ACC112 (cell line): ENCODE data around the gene BRIX1.

Experiments used
- H2AFZ ChIP-seq: fragments of 200-600 bp; sonication (generic); one replicate; pipeline ENCODE4 v1.6.0; 2017; ENCODE audit warnings: antibody characterized with exemption, low read length; ENCODE audit not compliant: unreplicated experiment
- H3K27ac ChIP-seq: fragments of 200-600 bp; sonication (generic); 2 replicates; pipeline ENCODE4 v1.5.1; 2014; ENCODE audit warnings: low read depth, mild to moderate bottlenecking, antibody characterized with exemption, low read length, moderate library complexity
- H3K27me3 ChIP-seq: fragments of 200-600 bp; sonication (generic); 2 replicates; pipeline ENCODE4 v1.6.1; 2014; ENCODE audit warnings: mild to moderate bottlenecking, antibody characterized with exemption, low read length, moderate library complexity, mixed read lengths; ENCODE audit not compliant: insufficient read depth
- H3K36me3 ChIP-seq: fragments of 200-600 bp; sonication (generic); 2 replicates; pipeline ENCODE4 v1.6.1; 2016; ENCODE audit warnings: mild to moderate bottlenecking, antibody characterized with exemption, low read length, moderate library complexity, mixed read lengths; ENCODE audit not compliant: insufficient read depth
- H3K4me1 ChIP-seq: fragments of 200-600 bp; sonication (generic); one replicate; pipeline ENCODE4 v1.6.1; 2016; ENCODE audit warnings: low read length, mixed read lengths; ENCODE audit not compliant: insufficient read depth, unreplicated experiment, control insufficient read depth
- H3K4me3 ChIP-seq: fragments of 200-600 bp; sonication (generic); 2 replicates; pipeline ENCODE4 v1.5.1; 2014; ENCODE audit warnings: mild to moderate bottlenecking, low read depth, low read length
- H3K79me2 ChIP-seq: fragments of 200-600 bp; sonication (generic); one replicate; pipeline ENCODE4 v1.6.0; 2016; ENCODE audit warnings: low read length; ENCODE audit not compliant: control insufficient read depth, unreplicated experiment, insufficient read depth

BRIX1 gene

GRCh38 chr5:34915139-34915855, at the start of gene BRIX1, which contains the start of gene RAD1:
TSS of gene BRIX1 (plus strand) at chr5:34915711. CDS start at chr5:34915739, 28 bp downstream.
TSS of gene RAD1 (minus strand) at chr5:34915504. CDS start at chr5:34914892, 612 bp downstream.
- Histone ChIP-seq H3K4me1 (peaks cover 14% of the 10 kb centered on the region), H3K79me2 (peaks cover 81% of the 10 kb centered on the region), H3K27me3 (no peaks in the 10 kb centered on the region), H3K4me3 (peak within 1 kb of the TSS; percentile 84), H3K36me3 (peaks cover 21% of the 10 kb centered on the region), H2AFZ (peak within 1 kb of the TSS; percentile 95), H3K27ac (peak within 1 kb of the TSS; percentile 66)

GRCh38 chr5:34866989-34867471, 48.5 kb upstream of the BRIX1 start:
- no peaks in the 10 kb centered on the region for H3K79me2 ChIP-seq
- no peak overlapping the region for H3K27ac ChIP-seq
- no peaks in the 10 kb centered on the region for H3K4me1 ChIP-seq
- no peaks in the 10 kb centered on the region for H3K36me3 ChIP-seq
- no peak overlapping the region for H3K4me3 ChIP-seq
- H3K27me3 ChIP-seq = no peaks in the 10 kb centered on the region
- no peak overlapping the region for H2AFZ ChIP-seq

- Histone ChIP-seq H3K4me3 (no peak overlapping the region), H2AFZ (no peak overlapping the region), H3K4me1 (no peaks in the 10 kb centered on the region), H3K27ac (no peak overlapping the region), H3K36me3 (no peaks in the 10 kb centered on the region), H3K27me3 (no peaks in the 10 kb centered on the region), H3K79me2 (no peaks in the 10 kb centered on the region)
These were observed 47.9 kb upstream of the BRIX1 start for GRCh38 chr5:34867660-34868059.

- Histone ChIP-seq H2AFZ (no peak overlapping the region), H3K36me3 (no peaks in the 10 kb centered on the region), H3K79me2 (no peaks in the 10 kb centered on the region), H3K4me1 (no peaks in the 10 kb centered on the region), H3K4me3 (no peak overlapping the region), H3K27ac (no peak overlapping the region), H3K27me3 (no peaks in the 10 kb centered on the region)
These were observed 46.7 kb upstream of the BRIX1 start for GRCh38 chr5:34868791-34869190.

GRCh38 chr5:34869256-34869655, 46.3 kb upstream of the BRIX1 start:
- Histone ChIP-seq H3K4me1 (no peaks in the 10 kb centered on the region), H2AFZ (no peak overlapping the region), H3K36me3 (no peaks in the 10 kb centered on the region)

DNA sequence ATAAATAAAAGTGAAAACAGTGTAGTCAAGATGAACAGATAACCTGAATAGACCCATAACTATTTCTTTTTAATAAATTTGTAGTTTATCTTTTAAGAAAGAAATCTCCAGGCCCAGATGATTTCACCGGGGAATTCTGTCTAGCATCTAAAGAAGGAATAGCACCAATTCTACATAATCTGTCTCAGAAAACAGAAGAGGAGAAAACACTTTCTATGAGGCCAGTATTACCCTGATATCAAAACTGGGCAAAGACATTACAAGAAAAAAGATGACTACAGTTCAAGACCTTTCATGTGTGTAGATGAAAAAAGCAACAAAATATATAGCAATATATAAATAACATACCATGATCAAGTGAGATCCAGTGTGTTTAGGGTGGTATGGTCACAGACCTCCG, 45.1 kb upstream of the BRIX1 start:
- H2AFZ ChIP-seq = no peak overlapping the region
- no peaks in the 10 kb centered on the region for H3K36me3 ChIP-seq
- no peaks in the 10 kb centered on the region for H3K79me2 ChIP-seq
- H3K4me1 ChIP-seq = no peaks in the 10 kb centered on the region
- H3K27ac ChIP-seq = no peak overlapping the region
- no peaks in the 10 kb centered on the region for H3K27me3 ChIP-seq
- H3K4me3 ChIP-seq = no peak overlapping the region

More at GRCh38 chr5:34869256-34869655, 46.3 kb upstream of the BRIX1 start:
- Histone ChIP-seq H3K27me3 (no peaks in the 10 kb centered on the region), H3K79me2 (no peaks in the 10 kb centered on the region), H3K27ac (no peak overlapping the region), H3K4me3 (no peak overlapping the region)

GRCh38 chr5:34876275-34876674, 39.2 kb upstream of the BRIX1 start:
- Histone ChIP-seq H3K4me1 (no peaks in the 10 kb centered on the region), H3K36me3 (no peaks in the 10 kb centered on the region), H3K27me3 (no peaks in the 10 kb centered on the region), H3K27ac (no peak overlapping the region), H3K79me2 (no peaks in the 10 kb centered on the region), H3K4me3 (no peak overlapping the region), H2AFZ (no peak overlapping the region)

DNA sequence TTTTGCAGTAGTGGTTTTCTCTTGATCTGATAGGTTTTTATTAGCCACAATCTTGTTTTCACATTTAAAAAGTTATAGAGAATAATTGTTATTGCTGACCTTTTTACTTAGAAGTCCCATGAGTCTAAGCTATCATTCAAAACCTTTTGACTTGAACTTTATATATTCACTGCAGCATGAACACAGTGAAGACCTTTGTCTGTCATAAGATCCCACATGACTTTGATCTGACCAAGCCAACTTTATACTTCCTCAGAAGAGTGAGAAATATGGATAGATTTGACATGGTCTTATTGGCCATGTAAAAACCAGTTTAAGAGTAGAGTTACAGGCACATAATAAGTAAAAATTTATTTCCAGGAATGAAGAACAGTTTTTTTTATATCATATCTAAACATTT, 34.3 kb upstream of the BRIX1 start:
- no peaks in the 10 kb centered on the region for H3K27me3 ChIP-seq
- H3K4me3 ChIP-seq = no peak overlapping the region
- no peak overlapping the region for H2AFZ ChIP-seq
- no peak overlapping the region for H3K27ac ChIP-seq
- H3K79me2 ChIP-seq = no peaks in the 10 kb centered on the region
- H3K36me3 ChIP-seq = no peaks in the 10 kb centered on the region
- no peaks in the 10 kb centered on the region for H3K4me1 ChIP-seq

GRCh38 chr5:34886392-34887119, 29.0 kb upstream of the BRIX1 start:
- no peaks in the 10 kb centered on the region for H3K36me3 ChIP-seq
- H3K79me2 ChIP-seq = no peaks in the 10 kb centered on the region
- H3K4me3 ChIP-seq = no peak overlapping the region
- no peak overlapping the region for H3K27ac ChIP-seq
- H3K4me1 ChIP-seq = no peaks in the 10 kb centered on the region
- H2AFZ ChIP-seq = no peak overlapping the region
- no peaks in the 10 kb centered on the region for H3K27me3 ChIP-seq

GRCh38 chr5:34889394-34889793, 26.1 kb upstream of the BRIX1 start:
- Histone ChIP-seq H3K4me3 (no peak overlapping the region), H2AFZ (no peak overlapping the region), H3K36me3 (no peaks in the 10 kb centered on the region), H3K79me2 (no peaks in the 10 kb centered on the region), H3K27ac (no peak overlapping the region), H3K27me3 (no peaks in the 10 kb centered on the region), H3K4me1 (peaks cover 5% of the 10 kb centered on the region)

- Histone ChIP-seq H3K4me3 (no peak overlapping the region), H2AFZ (no peak overlapping the region), H3K27ac (no peak overlapping the region)
These were observed 23.5 kb upstream of the BRIX1 start for GRCh38 chr5:34891981-34892380.

More at GRCh38 chr5:34891981-34892380, 23.5 kb upstream of the BRIX1 start:
- H3K4me1 ChIP-seq = peaks cover 5% of the 10 kb centered on the region
- H3K27me3 ChIP-seq = no peaks in the 10 kb centered on the region
- no peaks in the 10 kb centered on the region for H3K79me2 ChIP-seq
- no peaks in the 10 kb centered on the region for H3K36me3 ChIP-seq
